A549 (cell line): Measurements from ENCODE around the gene DEGS1. TPM values are rescaled to one million over a fixed set of nuclear protein-coding genes. Genes with fewer than 3 reads are reported as not detected.
"Not testable (repeated sequence)": the region's sequence is repeated elsewhere in the genome, so short reads cannot be mapped to it uniquely, and the experiment has no call there.

ENCODE experiments used
- ATAC-seq, 2 experiments: fragments of 200-7000 bp in 1 of 2; fragments of >200 bp in 1 of 2; cut with Nextera tagmentation in 1 of 2; cut with Tn5 transposase in 1 of 2; 3 replicates each; pipeline versions ENCODE4 v1.8.0 to v1.9.1; 2018 to 2020; ENCODE audit warnings: mild to moderate bottlenecking in 1 of 2, moderate library complexity in 1 of 2
- CTCF ChIA-PET: fragments of 300-600 bp; sonication (Branson Sonifier 250); formaldehyde crosslinking; extraction: SDS; loops from one replicate; lab custom pipeline; 2021; ENCODE audit warnings: antibody characterized with exemption, inconsistent platforms; lab: Yijun Ruan, JAX
- POLR2A ChIA-PET: fragments of 350-600 bp; formaldehyde crosslinking; extraction: SDS; loops from one replicate; lab custom pipeline; 2021; ENCODE audit warnings: antibody characterized with exemption, inconsistent platforms; lab: Yijun Ruan, JAX
- DNase-seq, 2 experiments: peaks; one replicate each; pipeline versions ENCODE4 v3.0.0 to v3.0.0-alpha.2; 2011 to 2016; ENCODE audit warnings: low read depth in 1 of 2, low spot score in 1 of 2
- FAIRE-seq: peaks from 2 replicates; lab custom pipeline; 2011; peaks lifted over from hg19 to GRCh38; lab: Jason Lieb, UNC
- H3K27ac ChIP-seq, 2 experiments: fragments of >200 bp; sonication (Bioruptor Twin); formaldehyde crosslinking; 3 replicates each; pipeline ENCODE4 v1.5.1; 2016 to 2017
- H3K4me1 ChIP-seq: fragments of >200 bp; sonication (Bioruptor Twin); formaldehyde crosslinking; 3 replicates; pipeline ENCODE4 v1.6.1; 2016
- H3K4me2 ChIP-seq: fragments of >200 bp; sonication (Bioruptor Twin); formaldehyde crosslinking; 3 replicates; pipeline ENCODE4 v1.6.1; 2016
- H3K4me3 ChIP-seq: fragments of >200 bp; sonication (Bioruptor Twin); formaldehyde crosslinking; 3 replicates; pipeline ENCODE4 v1.5.1; 2016
- H3K9me3 ChIP-seq: fragments of >200 bp; sonication (Bioruptor Twin); formaldehyde crosslinking; 3 replicates; pipeline ENCODE4 v1.6.1; 2016
- CEBPB ChIP-seq, 2 experiments: fragments of >200 bp in 1 of 2; sonication (Bioruptor Twin) in 1 of 2; formaldehyde crosslinking in 1 of 2; IDR thresholded peaks; 2 replicates each; pipeline ENCODE4 v1.6.1; 2012 to 2016
- CHD2 ChIP-seq: fragments of 150-350 bp; IDR thresholded peaks from 2 replicates; pipeline ENCODE4 v1.6.1; 2014; ENCODE audit warnings: low read length; ENCODE audit not compliant: partially characterized antibody
- CHD4 ChIP-seq: fragments of 200-600 bp; sonication (generic); IDR thresholded peaks from 2 replicates; pipeline ENCODE4 v1.6.1; 2016; ENCODE audit warnings: antibody characterized with exemption, mild to moderate bottlenecking, borderline replicate concordance
- ESRRA ChIP-seq: fragments of 150-350 bp; IDR thresholded peaks from 2 replicates; pipeline ENCODE4 v1.6.1; 2014; ENCODE audit warnings: mild to moderate bottlenecking, low read length, borderline replicate concordance
- GATA3 ChIP-seq: IDR thresholded peaks from 2 replicates; pipeline ENCODE4 v1.6.1; 2012; ENCODE audit warnings: borderline replicate concordance
- HES2 ChIP-seq: fragments of >200 bp; sonication (Bioruptor Twin); formaldehyde crosslinking; IDR thresholded peaks from 2 replicates; pipeline ENCODE4 v1.6.1; 2016
- KDM1A ChIP-seq: fragments of 200-600 bp; sonication (generic); IDR thresholded peaks from 2 replicates; pipeline ENCODE4 v1.6.1; 2016; ENCODE audit warnings: low read depth, mild to moderate bottlenecking
- KDM5A ChIP-seq: fragments of 200-600 bp; sonication (generic); IDR thresholded peaks from 2 replicates; pipeline ENCODE4 v1.6.1; 2016; ENCODE audit warnings: antibody characterized with exemption, mild to moderate bottlenecking
- NFE2L2 ChIP-seq: fragments of 150-350 bp; conservative IDR thresholded peaks from 2 replicates; pipeline ENCODE4 v1.6.1; 2014; ENCODE audit warnings: low read length
- NPAS2 ChIP-seq: fragments of 250-450 bp; sonication (Bioruptor Pico); IDR thresholded peaks from 2 replicates; pipeline ENCODE4 v1.8.0; 2022; ENCODE audit warnings: mild to moderate bottlenecking, moderate library complexity, borderline replicate concordance
- PHF8 ChIP-seq: fragments of 200-600 bp; sonication (generic); IDR thresholded peaks from 2 replicates; pipeline ENCODE4 v1.6.1; 2016; ENCODE audit warnings: low read depth, mild to moderate bottlenecking, antibody characterized with exemption, moderate library complexity, borderline replicate concordance
- RARB ChIP-seq: fragments of 250-450 bp; sonication (Bioruptor Pico); IDR thresholded peaks from 2 replicates; pipeline ENCODE4 v1.8.0; 2021; ENCODE audit warnings: mild to moderate bottlenecking, moderate library complexity
- RCOR1 ChIP-seq: fragments of 150-350 bp; IDR thresholded peaks from 2 replicates; pipeline ENCODE4 v1.6.1; 2014; ENCODE audit warnings: antibody characterized with exemption, low read length, low read depth
- RNF2 ChIP-seq: fragments of 200-600 bp; sonication (generic); IDR thresholded peaks from 2 replicates; pipeline ENCODE4 v1.6.1; 2016; ENCODE audit warnings: low read depth, mild to moderate bottlenecking, antibody characterized with exemption, moderate library complexity, borderline replicate concordance
- SREBF2 ChIP-seq: fragments of 450-650 bp; IDR thresholded peaks from 2 replicates; pipeline ENCODE4 v1.6.1; 2014; ENCODE audit warnings: mild to moderate bottlenecking, moderate library complexity
- ZC3H11A ChIP-seq: fragments of 450-650 bp; IDR thresholded peaks from 2 replicates; pipeline ENCODE4 v1.6.1; 2014; ENCODE audit warnings: antibody characterized with exemption, mild to moderate bottlenecking
- WGBS: methylation state at CpG from one replicate; pipeline ENCODE4 v1.1.6; 2017; ENCODE audit errors: missing lambda C conversion rate; 5-methylcytosine and 5-hydroxymethylcytosine counted together
- polyA plus RNA-seq, 4 experiments: library from polyadenylated mRNA; depleted of rRNA in 3 of 4; stranded (reverse); fragments of >200 nt; fragmentation: RNase III in 1 of 4; extraction: RNeasy Plus Mini Kit Qiagen cat#74134 plus additional on column Dnase treatment in 1 of 4; gene quantifications; 2 replicates in 3 of 4; 3 replicates in 1 of 4; pipeline ENCODE4 v1.2.3, GENCODE V29; 2011 to 2017
- TF ChIP-seq, protein P1 (sequence below): IDR thresholded peaks from 2 replicates; pipeline ENCODE4 v1.6.1; 2012; ENCODE audit warnings: low read depth, borderline replicate concordance

The DEGS1 gene
- polyA plus RNA-seq, 2 of the 4 experiments (the other 2 are of a cell fraction), result 109 to 112 TPM

- 38% methylated on average over 3 of the region's 4 CpGs for WGBS
- ChIA-PET POLR2A (no interaction called here), CTCF (interaction anchor here (0.8 kb wide), 1 partner anchor 13 kb away, joined by 3 read pairs; no protein-coding TSS in a partner anchor)
- Histone ChIP-seq H3K4me1 (peaks cover 22% of the 10 kb centered on the region), H3K9me3 (no peaks in the 10 kb centered on the region), H3K4me3 (no peak overlapping the region), H3K27ac (peak overlapping the region; percentile 47 to 73; a peak in 4 of 6 replicates), H3K4me2 (peak overlapping the region; percentile 71)
- ATAC-seq (peak; percentile 64 to 65; a peak in 5 of 6 replicates), DNase-seq (peak in 1 of 2 experiments; percentile 28), FAIRE-seq (no peak)
- TF ChIP-seq RARB (CRISPR knock-in tag) (no peak), CEBPB (IDR thresholded peaks at IDR 0.05) (no peak)
- TF ChIP-seq, all 56 proteins: peak for 0
Measured at GRCh38 chr1:224205438-224205840, 22.4 kb downstream of the DEGS1 start.

GRCh38 chr1:224205931-224206538, 23.0 kb downstream of the DEGS1 start:
- H3K4me3 ChIP-seq, FAIRE-seq, DNase-seq, POLR2A ChIA-PET, H3K9me3 ChIP-seq: not testable (repeated sequence)
- peak overlapping the region in 1 of 2 experiments; percentile 73; a peak in 3 of 6 replicates for H3K27ac ChIP-seq
- peaks cover 23% of the 10 kb centered on the region for H3K4me1 ChIP-seq
- peak overlapping the region; percentile 71; the same call in 2 of the 3 replicates for H3K4me2 ChIP-seq
- CTCF ChIA-PET, result interaction anchor here (0.8 to 1.7 kb wide), 2 partner anchors 10 to 13 kb away, joined by 3 to 4 read pairs; no protein-coding TSS in a partner anchor
- ATAC-seq, result peak in 1 of 2 experiments; percentile 23; a peak in 1 of 6 replicates
- WGBS, result 74% methylated on average over 10 of the region's 10 CpGs

DNA sequence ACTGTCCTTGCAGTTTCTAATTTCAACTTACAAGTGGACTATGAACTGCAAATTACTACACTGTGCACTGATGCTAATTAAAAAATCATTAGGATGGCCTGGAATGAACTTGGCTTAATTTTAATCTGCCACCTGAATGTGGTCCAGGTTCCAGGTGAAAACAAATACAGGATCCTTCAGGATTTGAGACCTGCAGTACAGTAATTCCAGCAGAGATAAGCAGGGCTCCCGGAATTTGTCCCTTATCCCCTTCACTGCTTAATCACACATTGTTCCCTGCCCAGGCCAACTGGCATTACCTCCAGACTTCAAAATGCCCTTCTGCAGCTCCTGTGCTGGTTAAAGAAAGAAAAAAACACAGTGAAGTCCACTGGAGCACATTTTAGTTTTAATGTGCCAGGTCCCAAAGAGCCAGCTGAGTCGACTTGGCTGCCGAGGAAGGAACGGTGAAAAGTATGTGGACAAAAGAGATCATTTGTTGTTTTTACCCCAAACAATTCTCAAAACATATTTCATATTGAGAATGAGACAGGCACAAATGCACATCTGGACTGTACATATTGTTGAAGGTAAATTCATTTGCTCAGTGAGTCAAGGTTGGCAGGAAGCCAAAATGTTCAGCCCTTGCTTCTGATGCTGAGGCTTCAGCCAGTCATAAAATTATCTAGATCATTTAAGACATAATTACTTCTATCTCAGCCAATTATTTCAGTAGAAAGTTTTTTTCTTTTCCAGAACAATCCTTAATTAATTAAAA, 28.3 kb downstream of the DEGS1 start:
- WGBS, result 28% methylated on average over 4 of the region's 4 CpGs
- ATAC-seq, result peak in 1 of 2 experiments; percentile 50; a peak in 2 of 6 replicates
- TF ChIP-seq ESRRA, result no peak
- TF ChIP-seq ZC3H11A, result no peak
- TF ChIP-seq CHD2, result no peak
- TF ChIP-seq KDM5A, result no peak
- no peak for TF ChIP-seq KDM1A
- no peak for TF ChIP-seq GATA3
- TF ChIP-seq HES2, result no peak
- no peak for TF ChIP-seq CHD4
- no peak for TF ChIP-seq RNF2
- TF ChIP-seq SREBF2, result no peak
- Histone ChIP-seq H3K4me1 (peaks cover 23% of the 10 kb centered on the region), H3K4me2 (peak overlapping the region; percentile 54), H3K27ac (peak overlapping the region in 1 of 2 experiments; percentile 36; a peak in 1 of 6 replicates), H3K9me3 (no peaks in the 10 kb centered on the region), H3K4me3 (no peak overlapping the region)
- ChIA-PET CTCF (interaction anchor here (1.1 kb wide), 1 partner anchor 8 kb away, joined by 5 read pairs; no protein-coding TSS in a partner anchor), POLR2A (no interaction called here)
- DNase-seq, result peak in 1 of 2 experiments; percentile 60
- FAIRE-seq, result no peak

DNA sequence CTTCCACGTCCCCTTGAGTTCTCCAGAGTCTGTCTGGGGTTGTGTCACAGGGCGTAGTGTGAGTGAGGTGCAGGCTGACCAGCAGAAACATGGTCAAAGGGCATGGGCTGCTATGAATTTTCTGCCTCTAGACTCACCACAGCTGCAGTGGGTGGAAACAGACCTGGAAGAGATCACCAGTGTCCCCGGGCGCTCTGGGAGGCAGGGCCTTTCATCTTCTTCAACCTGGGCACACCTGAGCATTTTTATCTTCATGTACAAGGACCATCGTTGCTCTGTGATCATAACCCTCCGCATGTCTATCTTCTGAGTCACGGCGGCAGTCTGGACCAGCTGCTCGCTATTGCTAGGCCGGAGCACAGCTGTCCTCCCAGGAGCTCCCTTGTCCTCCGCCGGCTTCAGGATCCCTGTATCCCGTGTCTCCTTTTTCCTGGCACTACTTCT, 29.6 kb downstream of the DEGS1 start:
- TF ChIP-seq KDM1A, result no peak
- TF ChIP-seq RARB (CRISPR knock-in tag), result no peak
- no peak for TF ChIP-seq ESRRA
- no peak for TF ChIP-seq KDM5A
- TF ChIP-seq RCOR1, result no peak
- no peak for TF ChIP-seq RNF2
- TF ChIP-seq, protein P1, sequence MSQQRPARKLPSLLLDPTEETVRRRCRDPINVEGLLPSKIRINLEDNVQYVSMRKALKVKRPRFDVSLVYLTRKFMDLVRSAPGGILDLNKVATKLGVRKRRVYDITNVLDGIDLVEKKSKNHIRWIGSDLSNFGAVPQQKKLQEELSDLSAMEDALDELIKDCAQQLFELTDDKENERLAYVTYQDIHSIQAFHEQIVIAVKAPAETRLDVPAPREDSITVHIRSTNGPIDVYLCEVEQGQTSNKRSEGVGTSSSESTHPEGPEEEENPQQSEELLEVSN, result no peak
- TF ChIP-seq CHD4, result no peak
- TF ChIP-seq HES2, result no peak
- no peak for TF ChIP-seq PHF8
- no peak for TF ChIP-seq NPAS2 (CRISPR knock-in tag)
- TF ChIP-seq NFE2L2, result no peak
- H3K4me1 ChIP-seq, result peaks cover 23% of the 10 kb centered on the region
- peak; percentile 16 to 20; a peak in 3 of 6 replicates for ATAC-seq
- FAIRE-seq, result no peak
- 74% methylated on average over 13 of the region's 13 CpGs for WGBS
- no peak overlapping the region for H3K27ac ChIP-seq
- H3K4me3 ChIP-seq, result no peak overlapping the region
- no peak overlapping the region for H3K4me2 ChIP-seq
- no peaks in the 10 kb centered on the region for H3K9me3 ChIP-seq
- ChIA-PET POLR2A (no interaction called here), CTCF (interaction anchor here (0.8 kb wide), 1 partner anchor 425 kb away, joined by 3 read pairs; no protein-coding TSS in a partner anchor)
- DNase-seq, result no peak
